Progenitor cell of endocrine pancreas (in vitro differentiated cells): Measurements from ENCODE around the gene ICAM4. TPM values are rescaled to one million over a fixed set of nuclear protein-coding genes. Genes with fewer than 3 reads are reported as not detected.

Experiments used
- DNase-seq: peaks from one replicate; pipeline ENCODE4 v3.0.0; 2021; ENCODE audit warnings: low spot score; ENCODE audit not compliant: unreplicated experiment
- H3K27ac Mint-ChIP-seq: 2 replicates; pipeline ENCODE4 v1.8.0; 2021; ENCODE audit warnings: mild to moderate bottlenecking, moderate library complexity, mixed read lengths
- H3K27me3 Mint-ChIP-seq: 2 replicates; pipeline ENCODE4 v1.8.0; 2021; ENCODE audit warnings: mixed read lengths
- H3K36me3 Mint-ChIP-seq: 2 replicates; pipeline ENCODE4 v1.8.0; 2022; ENCODE audit warnings: mixed read lengths; ENCODE audit not compliant: insufficient read depth
- H3K4me1 Mint-ChIP-seq: 2 replicates; pipeline ENCODE4 v1.8.0; 2021; ENCODE audit warnings: low read depth, mixed read lengths
- H3K4me3 Mint-ChIP-seq: 2 replicates; pipeline ENCODE4 v1.8.0; 2021; ENCODE audit warnings: low read depth, mild to moderate bottlenecking, moderate library complexity, mixed read lengths
- H3K9me3 Mint-ChIP-seq: 2 replicates; pipeline ENCODE4 v1.8.0; 2021; ENCODE audit warnings: low read depth, mixed read lengths
- total RNA-seq: library from RNA; stranded (reverse); gene quantifications from 2 replicates; pipeline ENCODE4 v1.2.1, GENCODE V29; 2021
- TF ChIP-seq, protein P1 (sequence below): fragments of 200-600 bp; sonication (generic); IDR thresholded peaks from one replicate; pipeline ENCODE4 v1.5.0; 2021; ENCODE audit warnings: antibody characterized with exemption, mild to moderate bottlenecking; ENCODE audit not compliant: unreplicated experiment

Gene ICAM4
- total RNA-seq, 1 donor from 2014 or later: not detected

DNA sequence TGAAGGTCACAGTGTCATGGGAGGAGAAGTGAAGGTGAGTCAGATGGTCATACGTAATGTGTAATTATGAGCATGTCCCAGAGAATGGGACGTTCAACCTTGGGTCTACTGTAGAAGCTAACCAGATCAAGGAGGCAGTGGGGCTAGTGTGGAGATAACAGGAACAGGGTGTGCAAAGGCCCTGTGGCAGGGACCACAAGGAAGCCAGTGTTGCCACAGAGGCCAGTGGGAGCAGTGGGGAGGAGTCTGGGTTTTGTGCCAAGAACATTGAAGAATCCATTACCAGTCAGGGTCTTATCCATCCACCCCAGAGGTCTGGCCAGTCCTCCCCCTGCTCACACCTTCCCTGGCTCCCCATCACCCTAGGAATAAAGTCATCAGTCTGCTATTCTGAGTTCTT is 31.4 kb upstream of the ICAM4 start:
- H3K4me3 Mint-ChIP-seq: no peak overlapping the region
- peaks cover 3% of the 10 kb centered on the region for H3K4me1 Mint-ChIP-seq
- peaks cover 15% of the 10 kb centered on the region for H3K36me3 Mint-ChIP-seq

DNA sequence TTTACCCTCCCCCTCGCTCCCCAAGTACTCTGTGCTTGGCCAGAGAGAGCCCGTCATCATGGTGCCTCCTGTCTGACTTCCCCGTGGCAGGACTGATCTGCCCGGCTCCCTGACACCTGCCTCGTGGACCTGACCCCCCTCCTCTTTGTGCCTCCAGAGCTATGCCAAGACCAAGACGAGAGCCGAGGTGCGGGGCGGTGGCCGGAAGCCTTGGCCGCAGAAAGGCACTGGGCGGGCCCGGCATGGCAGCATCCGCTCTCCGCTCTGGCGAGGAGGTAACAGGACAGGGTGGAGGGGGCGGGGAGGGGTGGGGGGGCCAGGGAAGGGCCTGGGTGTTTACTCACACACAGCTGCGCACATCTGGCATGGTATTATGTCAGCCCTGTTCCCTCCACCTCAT is 30.2 kb upstream of the ICAM4 start:
- Mint-ChIP-seq H3K27ac (no peak overlapping the region), H3K4me3 (no peak overlapping the region), H3K9me3 (no peaks in the 10 kb centered on the region), H3K27me3 (no peaks in the 10 kb centered on the region), H3K4me1 (peaks cover 3% of the 10 kb centered on the region), H3K36me3 (peaks cover 15% of the 10 kb centered on the region)
- DNase-seq: no peak
- TF ChIP-seq, protein P1, sequence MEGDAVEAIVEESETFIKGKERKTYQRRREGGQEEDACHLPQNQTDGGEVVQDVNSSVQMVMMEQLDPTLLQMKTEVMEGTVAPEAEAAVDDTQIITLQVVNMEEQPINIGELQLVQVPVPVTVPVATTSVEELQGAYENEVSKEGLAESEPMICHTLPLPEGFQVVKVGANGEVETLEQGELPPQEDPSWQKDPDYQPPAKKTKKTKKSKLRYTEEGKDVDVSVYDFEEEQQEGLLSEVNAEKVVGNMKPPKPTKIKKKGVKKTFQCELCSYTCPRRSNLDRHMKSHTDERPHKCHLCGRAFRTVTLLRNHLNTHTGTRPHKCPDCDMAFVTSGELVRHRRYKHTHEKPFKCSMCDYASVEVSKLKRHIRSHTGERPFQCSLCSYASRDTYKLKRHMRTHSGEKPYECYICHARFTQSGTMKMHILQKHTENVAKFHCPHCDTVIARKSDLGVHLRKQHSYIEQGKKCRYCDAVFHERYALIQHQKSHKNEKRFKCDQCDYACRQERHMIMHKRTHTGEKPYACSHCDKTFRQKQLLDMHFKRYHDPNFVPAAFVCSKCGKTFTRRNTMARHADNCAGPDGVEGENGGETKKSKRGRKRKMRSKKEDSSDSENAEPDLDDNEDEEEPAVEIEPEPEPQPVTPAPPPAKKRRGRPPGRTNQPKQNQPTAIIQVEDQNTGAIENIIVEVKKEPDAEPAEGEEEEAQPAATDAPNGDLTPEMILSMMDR: no peak

More for the DNA sequence above, 31.4 kb upstream of the ICAM4 start:
- no peaks in the 10 kb centered on the region for H3K9me3 Mint-ChIP-seq
- no peak overlapping the region for H3K27ac Mint-ChIP-seq
- TF ChIP-seq, protein P1: no peak
- DNase-seq: no peak
- H3K27me3 Mint-ChIP-seq: no peaks in the 10 kb centered on the region

DNA sequence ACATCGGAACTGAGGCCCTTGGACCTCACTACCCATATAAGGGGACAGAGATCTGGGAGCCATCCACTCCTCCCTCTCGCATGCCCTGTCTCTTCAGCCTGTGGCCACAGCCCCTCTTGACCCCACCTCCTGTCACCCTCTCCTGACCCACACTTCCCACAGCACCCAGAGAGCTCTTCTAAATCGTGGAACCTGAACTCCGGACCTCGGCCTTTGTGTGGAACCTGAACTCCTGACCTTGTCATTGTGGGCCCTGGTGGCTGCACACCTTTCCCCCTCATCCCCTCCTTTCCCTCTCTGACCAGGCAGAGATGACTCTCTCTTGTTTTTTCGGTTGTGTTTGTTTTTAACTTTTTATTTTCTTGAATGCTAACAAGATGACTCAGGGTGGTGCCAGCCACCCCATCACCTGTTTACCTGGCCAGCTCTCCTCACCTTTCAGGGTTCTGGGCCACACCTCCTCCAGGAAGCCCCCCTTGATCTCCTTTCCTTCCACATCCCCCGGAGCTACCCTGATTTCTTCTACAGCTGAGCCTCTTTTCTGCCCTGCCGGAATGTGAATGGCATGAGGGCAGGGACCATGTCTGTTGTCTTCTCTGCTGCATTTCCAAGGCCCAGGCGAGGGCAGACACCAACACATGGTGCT is 29.7 kb upstream of the ICAM4 start:
- Mint-ChIP-seq H3K9me3 (no peaks in the 10 kb centered on the region), H3K36me3 (peaks cover 14% of the 10 kb centered on the region), H3K27me3 (no peaks in the 10 kb centered on the region), H3K27ac (peak overlapping the region; percentile 39), H3K4me3 (no peak overlapping the region), H3K4me1 (peaks cover 3% of the 10 kb centered on the region)
- no peak for DNase-seq
- TF ChIP-seq, protein P1: no peak

DNA sequence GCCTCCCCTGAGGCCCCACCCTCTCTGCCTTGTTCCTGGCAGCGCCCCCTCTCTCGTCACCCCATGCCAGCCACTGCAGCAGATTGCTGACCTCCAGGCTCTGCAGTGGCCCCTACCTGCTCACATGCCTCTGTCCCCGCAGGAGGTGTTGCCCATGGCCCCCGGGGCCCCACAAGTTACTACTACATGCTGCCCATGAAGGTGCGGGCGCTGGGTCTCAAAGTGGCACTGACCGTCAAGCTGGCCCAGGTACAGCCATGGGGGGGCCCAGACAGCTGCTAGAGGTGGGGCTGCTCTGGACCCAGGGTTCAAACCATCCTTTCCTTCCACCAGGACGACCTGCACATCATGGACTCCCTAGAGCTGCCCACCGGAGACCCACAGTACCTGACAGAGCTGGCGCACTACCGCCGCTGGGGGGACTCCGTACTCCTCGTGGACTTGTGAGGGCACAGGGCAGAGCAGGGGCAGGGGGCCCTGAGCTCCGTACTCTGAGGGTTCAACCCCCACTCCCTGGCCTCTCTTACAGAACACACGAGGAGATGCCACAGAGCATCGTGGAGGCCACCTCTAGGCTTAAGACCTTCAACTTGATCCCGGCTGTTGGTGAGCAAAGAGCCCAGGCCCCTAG is 28.6 kb upstream of the ICAM4 start:
- Mint-ChIP-seq H3K4me1 (no peaks in the 10 kb centered on the region), H3K27me3 (no peaks in the 10 kb centered on the region), H3K4me3 (no peak overlapping the region), H3K36me3 (peaks cover 14% of the 10 kb centered on the region), H3K9me3 (no peaks in the 10 kb centered on the region), H3K27ac (no peak overlapping the region)
- DNase-seq: no peak
- TF ChIP-seq, protein P1: no peak

DNA sequence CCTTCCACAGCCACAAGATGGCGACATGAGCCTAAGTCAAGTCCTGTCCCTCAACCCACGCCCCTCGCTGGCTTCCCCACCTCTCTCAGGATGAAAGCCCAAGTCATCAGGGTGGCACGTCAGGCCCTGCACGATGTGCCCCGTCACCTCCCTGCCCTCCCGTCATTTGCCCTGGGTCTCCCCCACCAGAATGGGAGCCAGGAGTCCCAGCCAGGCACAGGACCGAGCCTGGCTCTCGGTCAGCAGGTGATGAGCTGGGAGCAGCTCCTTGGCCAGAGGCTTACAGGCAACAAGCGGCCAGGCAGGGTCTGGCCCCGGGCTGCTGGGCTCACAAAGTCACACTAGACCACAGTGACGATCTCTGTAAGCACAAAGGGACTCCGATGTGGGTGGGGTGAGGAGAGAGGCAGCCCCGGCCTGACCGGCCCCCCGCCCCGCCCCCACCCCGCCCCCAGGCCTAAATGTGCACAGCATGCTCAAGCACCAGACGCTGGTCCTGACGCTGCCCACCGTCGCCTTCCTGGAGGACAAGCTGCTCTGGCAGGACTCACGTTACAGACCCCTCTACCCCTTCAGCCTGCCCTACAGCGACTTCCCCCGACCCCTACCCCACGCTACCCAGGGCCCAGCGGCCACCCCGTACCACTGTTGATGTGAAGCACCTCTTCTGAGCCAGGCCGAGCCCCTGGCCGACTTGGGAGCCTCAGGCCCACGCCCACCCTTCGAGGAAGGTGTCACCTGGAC is 27.4 kb upstream of the ICAM4 start:
- DNase-seq: peak; percentile 84
- TF ChIP-seq, protein P1: peak; percentile 71
- H3K4me3 Mint-ChIP-seq: no peak overlapping the region
- H3K4me1 Mint-ChIP-seq: no peaks in the 10 kb centered on the region
- no peaks in the 10 kb centered on the region for H3K27me3 Mint-ChIP-seq
- peaks cover 12% of the 10 kb centered on the region for H3K36me3 Mint-ChIP-seq
- H3K27ac Mint-ChIP-seq: no peak overlapping the region
- H3K9me3 Mint-ChIP-seq: no peaks in the 10 kb centered on the region
